NCI-H2171 treated with DMSO at 0.1 percent for 48 hours (cell line): ENCODE data around the gene THNSL1.
A peak's percentile ranks its signal among the peaks of the same experiment; 100 is the strongest.
"Not testable (repeated sequence)": the region's sequence is repeated elsewhere in the genome, so short reads cannot be mapped to it uniquely, and the experiment has no call there.

Experiments used
- DNase-seq: peaks from one replicate; lab custom pipeline; 2025; lab: John Stamatoyannopoulos, UW

Gene THNSL1

GRCh38 chr10:24995072-24995471, 21.3 kb upstream of the THNSL1 start:
- no peak for DNase-seq

- no peak for DNase-seq
These were observed 18.4 kb upstream of the THNSL1 start for GRCh38 chr10:24998044-24998443.

GRCh38 chr10:25011591-25011990, 4.8 kb upstream of the THNSL1 start:
- not testable (repeated sequence) for DNase-seq

- no peak for DNase-seq
These were observed 1.8 kb upstream of the THNSL1 start for GRCh38 chr10:25014579-25014978.

- DNase-seq, result peak; percentile 90
These were observed 510 bp upstream of the THNSL1 start, which contains the start of gene ENKUR for GRCh38 chr10:25015828-25016375. Gene ENKUR, minus strand, starts transcription at chr10:25016158. Its CDS starts 222 bp downstream, at chr10:25015936.

- DNase-seq, result peak; percentile 52
These were observed 760 bp downstream of the THNSL1 start for GRCh38 chr10:25017154-25017590.

GRCh38 chr10:25017661-25018060, 1.2 kb downstream of the THNSL1 start:
- no peak for DNase-seq

- no peak for DNase-seq
These were observed 2.3 kb downstream of the THNSL1 start for GRCh38 chr10:25018703-25019102.

- DNase-seq, result no peak
These were observed 6.9 kb downstream of the THNSL1 start for GRCh38 chr10:25023278-25023677.

- DNase-seq, result no peak
These were observed 8.1 kb downstream of the THNSL1 start for GRCh38 chr10:25024528-25024927.

GRCh38 chr10:25026463-25026862, 10.1 kb downstream of the THNSL1 start:
- no peak for DNase-seq

- DNase-seq, result no peak
These were observed 12.3 kb downstream of the THNSL1 start for GRCh38 chr10:25028711-25029110.

GRCh38 chr10:25029519-25029918, 13.1 kb downstream of the THNSL1 start:
- no peak for DNase-seq

- DNase-seq, result no peak
These were observed 20.0 kb downstream of the THNSL1 start for GRCh38 chr10:25036381-25036780.

- no peak for DNase-seq
These were observed 21.9 kb downstream of the THNSL1 start for GRCh38 chr10:25038325-25038724.

GRCh38 chr10:25039531-25039930, 23.1 kb downstream of the THNSL1 start:
- no peak for DNase-seq

GRCh38 chr10:25046641-25047040, 30.2 kb downstream of the THNSL1 start:
- DNase-seq, result no peak

GRCh38 chr10:25047088-25047487, 30.7 kb downstream of the THNSL1 start:
- DNase-seq, result no peak

GRCh38 chr10:25047591-25048301, 31.3 kb downstream of the THNSL1 start:
- DNase-seq, result no peak

- DNase-seq, result no peak
These were observed 32.0 kb downstream of the THNSL1 start for GRCh38 chr10:25048450-25048849.

GRCh38 chr10:25049966-25050365, 33.6 kb downstream of the THNSL1 start:
- DNase-seq, result no peak

- DNase-seq, result no peak
These were observed 34.0 kb downstream of the THNSL1 start for GRCh38 chr10:25050402-25050801.

GRCh38 chr10:25052012-25052411, 35.6 kb downstream of the THNSL1 start:
- no peak for DNase-seq

- DNase-seq, result no peak
These were observed 40.3 kb downstream of the THNSL1 start for GRCh38 chr10:25056726-25057125.
